ENCODE results near the gene RNF148.

GRCh38 chr7:122692769-122693309 lies 9.9 kb downstream of the RNF148 start:
- TF ChIP-seq CTCF (IDR thresholded peaks at IDR 0.05) (no peak), POLR2A (IDR thresholded peaks at IDR 0.05) (no peak), EP300 (IDR thresholded peaks at IDR 0.05) (no peak)
